GM10248 (cell line): ENCODE measurements around the gene SPINK14.

Experiments used
- CTCF ChIA-PET: fragments of 300-600 bp; sonication (Branson Sonifier 250); formaldehyde crosslinking; extraction: SDS; loops from one replicate; lab custom pipeline; 2021; ENCODE audit warnings: antibody characterized with exemption; lab: Yijun Ruan, JAX
- POLR2A ChIA-PET: fragments of 350-650 bp; sonication (Branson Sonifier 250); formaldehyde crosslinking; extraction: SDS; loops from one replicate; lab custom pipeline; 2020; ENCODE audit warnings: antibody characterized with exemption; lab: Yijun Ruan, JAX
- DNase-seq: peaks from one replicate; pipeline ENCODE4 v3.0.0; 2012; ENCODE audit errors: extremely low spot score
- TF ChIP-seq, protein P1 (sequence below): IDR thresholded peaks from 2 replicates; pipeline ENCODE4 v1.5.1; 2012; ENCODE audit warnings: mild to moderate bottlenecking, low read depth; ENCODE audit errors: extremely low read depth, missing control alignments, control extremely low read depth

The SPINK14 gene, protein sequence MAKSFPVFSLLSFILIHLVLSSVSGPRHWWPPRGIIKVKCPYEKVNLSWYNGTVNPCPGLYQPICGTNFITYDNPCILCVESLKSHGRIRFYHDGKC

DNA sequence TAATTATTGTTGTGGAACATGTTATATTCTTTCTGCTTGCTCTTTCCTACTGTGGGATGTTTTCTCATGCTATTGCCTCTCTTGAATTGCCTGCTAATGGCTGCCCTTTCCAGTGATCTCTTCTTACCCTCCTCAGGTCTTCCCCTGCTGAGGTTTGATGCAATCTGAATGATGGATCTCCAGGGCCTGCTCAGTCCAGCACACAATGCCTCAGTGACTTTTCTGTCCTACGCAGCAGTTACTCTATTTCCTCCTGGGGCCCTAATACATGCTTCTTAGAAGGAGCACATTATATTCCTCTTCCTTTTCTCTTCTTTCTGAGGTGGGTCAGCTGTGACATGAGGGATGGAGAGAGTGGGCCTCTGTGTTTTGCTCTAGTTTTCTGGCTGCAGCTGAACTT is at the start of gene SPINK14:
SPINK14 (plus strand) TSS at position 301 of the 400 bp plus-strand sequence. CDS start 1,187 bp downstream, outside the sequence.
- TF ChIP-seq, protein P1, sequence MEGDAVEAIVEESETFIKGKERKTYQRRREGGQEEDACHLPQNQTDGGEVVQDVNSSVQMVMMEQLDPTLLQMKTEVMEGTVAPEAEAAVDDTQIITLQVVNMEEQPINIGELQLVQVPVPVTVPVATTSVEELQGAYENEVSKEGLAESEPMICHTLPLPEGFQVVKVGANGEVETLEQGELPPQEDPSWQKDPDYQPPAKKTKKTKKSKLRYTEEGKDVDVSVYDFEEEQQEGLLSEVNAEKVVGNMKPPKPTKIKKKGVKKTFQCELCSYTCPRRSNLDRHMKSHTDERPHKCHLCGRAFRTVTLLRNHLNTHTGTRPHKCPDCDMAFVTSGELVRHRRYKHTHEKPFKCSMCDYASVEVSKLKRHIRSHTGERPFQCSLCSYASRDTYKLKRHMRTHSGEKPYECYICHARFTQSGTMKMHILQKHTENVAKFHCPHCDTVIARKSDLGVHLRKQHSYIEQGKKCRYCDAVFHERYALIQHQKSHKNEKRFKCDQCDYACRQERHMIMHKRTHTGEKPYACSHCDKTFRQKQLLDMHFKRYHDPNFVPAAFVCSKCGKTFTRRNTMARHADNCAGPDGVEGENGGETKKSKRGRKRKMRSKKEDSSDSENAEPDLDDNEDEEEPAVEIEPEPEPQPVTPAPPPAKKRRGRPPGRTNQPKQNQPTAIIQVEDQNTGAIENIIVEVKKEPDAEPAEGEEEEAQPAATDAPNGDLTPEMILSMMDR = no peak
- no peak for DNase-seq
- ChIA-PET CTCF (no interaction called here), POLR2A (no interaction called here)

DNA sequence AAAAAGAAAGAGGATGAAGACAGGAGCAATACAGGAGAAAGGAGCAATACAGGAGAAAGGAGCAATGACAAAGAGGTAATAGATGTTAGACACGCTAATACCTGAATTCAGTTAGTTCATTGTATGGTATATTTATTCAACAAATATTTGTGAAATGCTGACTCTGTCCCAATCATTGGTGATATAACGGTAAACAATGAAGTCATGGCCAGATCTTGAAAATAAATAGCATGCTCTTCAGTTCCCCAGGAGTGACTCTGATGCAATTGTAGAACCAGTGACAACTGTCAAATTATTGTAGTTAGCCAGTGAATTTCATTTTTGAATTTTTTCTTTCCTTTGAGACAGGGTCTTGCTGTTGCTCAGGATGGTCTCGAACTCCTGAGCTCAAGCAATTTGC is 48.0 kb upstream of the SPINK14 start:
- CTCF ChIA-PET = interaction anchor here (1.1 kb wide), 1 partner anchor 171 kb away, joined by 3 read pairs; no protein-coding TSS in a partner anchor

DNA sequence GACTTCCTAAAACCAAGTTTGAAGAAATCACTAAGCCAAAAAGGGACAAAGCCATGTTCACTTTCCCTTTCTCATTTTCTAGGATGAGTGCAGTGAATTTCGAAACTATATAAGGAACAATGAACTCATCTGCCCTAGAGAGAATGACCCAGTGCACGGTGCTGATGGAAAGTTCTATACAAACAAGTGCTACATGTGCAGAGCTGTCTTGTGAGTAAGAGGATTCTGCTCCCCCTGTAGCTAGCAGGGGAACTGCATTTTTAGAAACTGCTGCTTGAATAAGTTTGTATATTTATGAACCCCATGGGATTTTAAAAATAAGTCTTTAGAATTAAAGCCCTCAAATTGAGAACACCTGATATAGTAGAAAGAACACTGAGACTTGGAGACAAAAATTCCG is 42.7 kb upstream of the SPINK14 start:
- TF ChIP-seq, protein P1 = no peak
- CTCF ChIA-PET = interaction anchor here (1.2 to 3.8 kb wide), 3 partner anchors 10 to 19 kb away, joined by 3 to 13 read pairs (median 5); no protein-coding TSS in a partner anchor
- DNase-seq = no peak
- POLR2A ChIA-PET = no interaction called here

More for the DNA sequence above, 48.0 kb upstream of the SPINK14 start:
- POLR2A ChIA-PET = no interaction called here
- TF ChIP-seq, protein P1 = no peak
- DNase-seq = no peak

DNA sequence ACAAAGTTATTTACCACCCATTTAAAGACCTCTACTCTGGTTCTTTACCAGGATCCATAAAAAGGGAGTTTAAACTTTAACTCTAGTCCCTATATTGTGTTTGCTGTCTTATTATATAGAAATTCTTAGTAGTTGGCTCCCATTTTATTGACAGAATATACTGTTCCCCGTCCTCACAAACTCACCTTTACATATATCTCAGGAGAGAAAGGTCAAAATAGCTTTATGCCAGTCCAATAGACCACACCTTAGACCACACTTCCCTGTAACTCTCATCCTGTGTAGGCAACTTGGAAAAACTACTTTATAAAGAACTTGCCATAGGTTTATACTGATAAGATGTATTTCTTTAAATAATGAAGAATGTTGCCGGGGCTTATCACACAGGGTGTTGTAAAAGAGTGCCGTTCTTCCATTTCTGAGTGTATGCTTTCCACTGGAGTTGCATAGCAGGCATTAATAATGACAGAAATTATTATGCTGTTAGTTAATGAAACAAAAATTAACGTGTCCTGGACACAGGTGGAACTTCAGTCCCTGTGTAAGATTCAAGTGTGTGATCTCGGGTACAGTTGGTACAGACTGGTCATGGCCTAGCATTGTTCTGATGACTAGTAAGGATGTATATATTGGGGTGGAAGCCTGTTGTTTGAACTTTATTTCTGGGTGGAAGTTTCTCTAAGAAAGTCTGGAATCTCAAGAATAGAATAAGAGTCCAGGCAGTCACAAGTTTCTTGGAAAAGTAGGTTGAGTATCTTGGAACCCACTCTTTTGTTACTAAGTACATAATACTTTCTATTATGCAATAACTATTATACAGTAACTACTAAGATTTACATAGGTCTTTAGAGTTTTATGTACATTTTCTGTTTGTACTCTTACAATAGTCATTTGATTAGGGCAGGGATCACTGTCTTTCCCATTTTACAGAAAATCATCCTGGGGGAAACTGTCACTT is 33.0 kb upstream of the SPINK14 start:
- POLR2A ChIA-PET = no interaction called here
- CTCF ChIA-PET = no interaction called here
- no peak for DNase-seq
- TF ChIP-seq, protein P1 = no peak

DNA sequence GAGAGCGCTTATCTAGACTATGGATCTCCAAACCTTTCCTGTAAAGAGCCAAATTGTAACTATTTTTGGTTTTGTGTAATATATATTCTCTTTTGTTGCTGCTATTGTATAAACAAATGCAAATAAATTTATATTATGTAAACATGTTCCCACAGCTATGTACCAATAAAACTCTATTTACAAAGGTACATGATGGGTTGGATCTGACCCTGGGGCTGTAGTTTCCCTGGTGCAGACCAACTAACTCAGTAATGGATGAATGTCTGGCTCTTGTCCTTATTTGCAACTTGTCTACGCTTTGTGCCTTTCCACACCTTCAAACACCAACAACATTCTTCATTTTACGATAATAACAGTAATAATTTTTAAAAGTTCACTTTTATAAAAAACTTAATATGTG is 27.5 kb upstream of the SPINK14 start:
- TF ChIP-seq, protein P1 = no peak
- no peak for DNase-seq
- CTCF ChIA-PET = no interaction called here
- POLR2A ChIA-PET = no interaction called here

DNA sequence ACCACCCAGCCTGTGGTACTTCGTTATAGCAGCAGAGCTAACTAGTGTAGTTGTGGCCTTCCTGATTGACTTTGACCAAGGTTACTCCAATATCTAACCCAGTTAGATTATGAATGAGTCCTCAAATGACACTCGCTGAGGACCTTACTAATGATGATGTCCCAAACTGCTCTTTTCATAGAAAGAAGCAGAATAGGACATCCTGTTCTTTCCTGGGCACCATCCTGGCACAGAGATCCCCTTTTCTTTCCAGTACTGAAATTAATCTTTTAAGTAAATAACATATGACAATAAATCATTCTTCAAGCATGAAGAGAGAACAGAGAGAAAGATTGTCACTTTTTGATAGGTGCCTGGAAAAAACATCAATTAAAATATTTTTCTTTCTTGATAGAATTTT is 26.7 kb upstream of the SPINK14 start:
- ChIA-PET CTCF (no interaction called here), POLR2A (no interaction called here)
- no peak for DNase-seq
- TF ChIP-seq, protein P1 = no peak
